Stimulated activated CD4-positive, alpha-beta T cell treated with anti-CD3 and anti-CD28 coated beads, Interleukin-12 subunit alpha, Interleukin-12 subunit beta, amount 100 ng/mL, for 4 hours (primary cell): Measurements from ENCODE around the gene PRR36.

Experiments used
- DNase-seq: peaks from one replicate; pipeline ENCODE4 v3.0.0-alpha.2; 2020

The PRR36 gene

GRCh38 chr19:7912697-7913564 lies 38.7 kb upstream of the PRR36 start:
- DNase-seq, result no peak

- DNase-seq, result no peak
Measured at GRCh38 chr19:7912144-7912696, 38.0 kb upstream of the PRR36 start.

- no peak for DNase-seq
Measured at GRCh38 chr19:7911508-7912143, 37.4 kb upstream of the PRR36 start.

DNA sequence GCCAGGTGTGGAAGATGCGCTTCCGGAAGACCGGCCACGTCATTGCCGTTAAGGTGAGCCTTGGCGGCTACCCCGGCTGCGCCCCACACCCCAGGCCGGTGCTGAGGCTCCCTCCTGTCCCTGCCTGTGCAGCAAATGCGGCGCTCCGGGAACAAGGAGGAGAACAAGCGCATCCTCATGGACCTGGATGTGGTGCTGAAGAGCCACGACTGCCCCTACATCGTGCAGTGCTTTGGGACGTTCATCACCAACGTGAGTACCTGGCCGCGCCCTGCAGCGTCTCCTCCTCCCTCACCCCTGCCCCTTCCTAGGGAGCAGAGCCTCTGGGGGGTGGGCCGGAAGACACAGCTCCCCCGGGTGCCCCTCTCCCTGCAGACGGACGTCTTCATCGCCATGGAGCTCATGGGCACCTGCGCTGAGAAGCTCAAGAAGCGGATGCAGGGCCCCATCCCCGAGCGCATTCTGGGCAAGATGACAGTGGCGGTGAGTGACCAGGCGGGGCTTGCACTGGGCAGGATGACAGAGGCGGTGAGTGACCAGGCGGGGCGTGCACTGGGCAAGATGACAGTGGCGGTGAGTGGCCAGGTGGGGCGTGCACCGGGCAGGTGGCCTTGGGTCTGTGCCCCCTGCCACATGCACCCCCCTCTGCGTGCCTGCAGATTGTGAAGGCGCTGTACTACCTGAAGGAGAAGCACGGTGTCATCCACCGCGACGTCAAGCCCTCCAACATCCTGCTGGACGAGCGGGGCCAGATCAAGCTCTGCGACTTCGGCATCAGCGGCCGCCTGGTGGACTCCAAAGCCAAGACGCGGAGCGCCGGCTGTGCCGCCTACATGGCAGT lies 36.4 kb upstream of the PRR36 start:
- no peak for DNase-seq

GRCh38 chr19:7909471-7910067 lies 35.4 kb upstream of the PRR36 start:
- DNase-seq, result no peak

GRCh38 chr19:7908742-7909461 lies 34.7 kb upstream of the PRR36 start:
- no peak for DNase-seq

GRCh38 chr19:7908078-7908699 lies 34.0 kb upstream of the PRR36 start:
- no peak for DNase-seq

DNA sequence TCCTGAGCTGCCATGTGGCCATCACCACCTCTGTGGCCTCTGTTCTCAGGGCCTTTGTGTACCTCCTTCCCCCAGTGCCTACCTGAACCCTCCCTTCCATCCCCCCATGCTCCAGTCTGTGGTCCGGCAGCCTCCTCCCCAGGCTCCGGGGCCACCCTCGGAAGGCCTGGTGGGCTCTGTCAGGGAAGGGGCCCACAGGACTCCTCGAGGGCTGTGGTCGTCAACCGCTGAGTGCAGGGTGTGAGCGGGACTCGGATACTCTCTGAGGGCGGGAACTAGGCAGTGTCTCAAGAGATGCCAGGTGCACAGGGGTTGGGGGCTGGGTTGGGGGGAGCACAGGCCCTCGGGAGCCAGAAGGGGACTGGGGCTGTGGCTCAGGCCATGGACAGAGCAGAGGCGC lies 33.4 kb upstream of the PRR36 start:
- DNase-seq, result no peak

- no peak for DNase-seq
Measured at GRCh38 chr19:7907122-7907521, 32.9 kb upstream of the PRR36 start.

DNA sequence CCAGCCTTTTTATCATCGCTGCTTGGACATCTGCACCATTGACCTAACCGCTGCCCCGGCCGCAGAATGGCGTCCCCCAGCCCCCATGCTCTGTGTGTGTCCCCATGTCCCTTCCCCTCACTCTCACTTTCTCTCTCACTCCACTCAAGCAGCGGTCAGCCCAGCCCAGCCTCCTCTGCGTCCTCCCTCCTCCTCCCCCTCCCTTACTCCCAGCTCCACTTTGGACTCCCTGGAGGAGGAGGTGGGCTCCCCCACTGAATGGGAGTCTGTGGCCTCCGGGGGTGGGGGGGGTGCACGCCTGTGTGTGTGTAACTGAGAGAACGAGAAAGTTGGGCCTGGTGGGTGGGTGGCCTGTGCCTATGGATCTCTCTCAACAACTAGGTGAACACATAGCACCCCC lies 31.7 kb upstream of the PRR36 start:
- no peak for DNase-seq

DNA sequence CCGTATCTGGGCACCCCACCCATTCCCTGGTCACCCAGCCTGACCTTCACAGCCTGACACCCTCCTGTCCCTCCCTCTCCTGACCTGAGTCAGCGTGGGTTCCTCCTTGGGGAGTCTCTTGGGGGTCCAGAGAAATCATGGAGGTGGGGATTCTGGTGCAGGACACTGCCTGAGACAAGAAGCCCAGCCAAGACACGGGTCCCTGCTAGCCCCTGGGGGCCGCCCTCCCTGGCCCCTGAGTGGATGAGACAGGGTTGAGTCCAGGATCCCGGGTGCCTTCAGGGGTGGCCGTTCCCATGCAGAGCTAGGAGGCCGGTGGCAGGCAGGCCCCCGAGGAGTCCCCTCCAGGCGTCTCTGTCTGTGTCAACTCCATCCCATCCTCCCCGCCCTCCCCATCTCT lies 31.1 kb upstream of the PRR36 start:
- DNase-seq, result no peak

- no peak for DNase-seq
Measured at GRCh38 chr19:7904074-7905020, 30.2 kb upstream of the PRR36 start.

GRCh38 chr19:7903244-7904073 lies 29.3 kb upstream of the PRR36 start, which contains the start of gene MAP2K7:
MAP2K7 (plus strand) TSS chr19:7903877; CDS start chr19:7903945, 68 bp downstream.
- peak; percentile 100 for DNase-seq

DNA sequence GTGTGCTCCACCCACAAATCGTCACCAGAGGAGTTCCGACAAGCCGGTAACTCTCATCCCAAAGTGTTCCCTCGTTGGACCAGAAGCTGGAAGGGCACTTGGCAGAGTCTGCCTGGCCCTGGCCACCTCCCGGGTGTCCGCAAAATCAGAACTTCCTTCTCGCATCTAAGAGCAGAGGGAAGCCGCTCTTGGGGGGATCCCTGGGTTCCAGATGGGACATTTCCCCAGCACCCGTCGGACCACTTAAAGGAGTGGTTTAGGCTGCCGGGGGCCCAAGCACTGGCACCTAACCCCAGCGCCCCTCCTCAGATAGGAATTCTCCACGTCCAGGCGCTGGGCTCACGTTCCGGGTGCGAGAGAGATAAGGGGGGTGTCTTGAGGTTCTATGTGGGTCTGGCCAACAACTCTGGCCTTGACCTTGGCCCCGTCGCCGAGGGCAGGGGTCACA lies 28.6 kb upstream of the PRR36 start:
- no peak for DNase-seq

DNA sequence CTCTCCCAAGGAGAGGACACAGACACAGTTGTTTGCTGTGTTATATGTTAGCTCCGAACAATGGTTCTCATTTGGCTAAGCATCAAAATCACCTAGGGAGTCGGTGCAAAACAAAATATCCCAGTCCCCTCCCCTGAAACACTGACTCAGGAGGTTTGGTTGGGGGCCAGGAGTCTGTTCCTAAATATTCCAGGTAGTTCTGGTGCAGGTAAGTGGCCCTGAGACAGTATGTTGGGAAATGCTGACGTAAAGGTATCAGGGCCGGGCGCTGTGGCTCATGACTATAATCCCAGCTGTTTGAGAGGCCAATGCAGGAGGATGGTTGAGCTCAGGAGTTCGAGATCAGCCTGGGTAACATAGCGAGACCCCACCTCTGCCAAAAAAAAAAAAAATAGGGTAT lies 27.1 kb upstream of the PRR36 start:
- no peak for DNase-seq

DNA sequence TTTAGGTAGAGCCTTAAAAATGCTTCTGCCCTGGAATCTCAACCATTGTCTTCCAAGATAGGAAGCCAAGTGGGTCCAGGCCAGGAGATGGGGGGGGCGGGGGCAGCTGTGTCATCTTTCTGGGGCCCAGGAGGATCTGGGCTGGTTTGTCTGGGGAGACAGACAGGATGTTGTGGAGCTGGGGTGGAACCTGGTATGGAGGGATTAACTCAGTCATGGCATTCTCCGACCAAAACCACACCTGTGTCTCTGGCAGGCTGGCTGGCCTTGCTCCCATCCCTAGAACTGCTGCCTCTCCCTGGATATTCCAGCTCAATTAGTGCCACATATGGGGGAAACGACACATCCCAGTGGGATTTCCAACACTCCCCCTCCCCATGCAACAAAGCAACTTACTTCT lies 26.7 kb upstream of the PRR36 start:
- no peak for DNase-seq

GRCh38 chr19:7900401-7900870 lies 26.2 kb upstream of the PRR36 start:
- no peak for DNase-seq

GRCh38 chr19:7899751-7900378 lies 25.7 kb upstream of the PRR36 start:
- DNase-seq, result no peak

DNA sequence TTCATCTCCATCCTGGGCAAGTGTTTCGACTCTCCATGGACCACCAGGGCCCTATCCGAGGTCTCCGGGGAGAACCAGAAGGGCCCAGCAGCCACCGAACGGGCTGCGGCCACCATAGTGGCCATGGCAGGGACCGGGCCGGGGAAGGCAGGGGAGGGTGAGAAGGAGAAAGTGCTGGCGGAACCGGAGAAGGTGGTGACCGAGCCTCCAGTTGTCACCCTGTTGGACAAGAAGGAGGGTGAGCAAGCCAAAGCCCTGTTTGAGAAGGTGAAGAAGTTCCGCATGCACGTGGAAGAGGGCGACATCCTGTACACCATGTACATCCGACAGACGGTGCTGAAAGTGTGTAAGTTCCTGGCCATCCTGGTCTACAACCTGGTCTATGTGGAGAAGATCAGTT lies 24.8 kb upstream of the PRR36 start:
- DNase-seq, result no peak
